ENCODE measurements around the gene UNC119B.

DNA sequence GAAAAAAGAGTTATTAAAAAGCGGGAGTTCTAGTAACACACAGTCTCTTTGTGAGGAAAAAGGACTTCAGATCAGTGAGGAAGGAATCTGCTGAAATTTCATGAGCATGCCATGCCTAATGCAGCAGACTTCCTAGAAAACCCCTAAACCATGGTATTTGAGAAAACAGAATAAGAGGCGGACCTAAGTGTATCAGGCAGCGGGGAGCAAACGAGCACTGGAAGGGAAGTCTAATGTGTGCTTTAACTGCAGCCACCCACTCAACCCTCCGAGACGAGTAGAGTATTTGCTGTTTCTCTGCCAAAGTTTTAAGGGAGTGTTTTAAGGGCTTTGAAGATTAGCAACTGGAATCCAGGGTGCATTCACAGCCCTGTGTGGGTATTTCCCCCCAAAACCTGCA lies 51.8 kb downstream of the UNC119B start:
- TF ChIP-seq, protein P1, sequence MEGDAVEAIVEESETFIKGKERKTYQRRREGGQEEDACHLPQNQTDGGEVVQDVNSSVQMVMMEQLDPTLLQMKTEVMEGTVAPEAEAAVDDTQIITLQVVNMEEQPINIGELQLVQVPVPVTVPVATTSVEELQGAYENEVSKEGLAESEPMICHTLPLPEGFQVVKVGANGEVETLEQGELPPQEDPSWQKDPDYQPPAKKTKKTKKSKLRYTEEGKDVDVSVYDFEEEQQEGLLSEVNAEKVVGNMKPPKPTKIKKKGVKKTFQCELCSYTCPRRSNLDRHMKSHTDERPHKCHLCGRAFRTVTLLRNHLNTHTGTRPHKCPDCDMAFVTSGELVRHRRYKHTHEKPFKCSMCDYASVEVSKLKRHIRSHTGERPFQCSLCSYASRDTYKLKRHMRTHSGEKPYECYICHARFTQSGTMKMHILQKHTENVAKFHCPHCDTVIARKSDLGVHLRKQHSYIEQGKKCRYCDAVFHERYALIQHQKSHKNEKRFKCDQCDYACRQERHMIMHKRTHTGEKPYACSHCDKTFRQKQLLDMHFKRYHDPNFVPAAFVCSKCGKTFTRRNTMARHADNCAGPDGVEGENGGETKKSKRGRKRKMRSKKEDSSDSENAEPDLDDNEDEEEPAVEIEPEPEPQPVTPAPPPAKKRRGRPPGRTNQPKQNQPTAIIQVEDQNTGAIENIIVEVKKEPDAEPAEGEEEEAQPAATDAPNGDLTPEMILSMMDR (conservative IDR thresholded peaks at IDR 0.05; ENCODE audit: low read length), result no peak
- TF ChIP-seq EZH2phosphoT487 (IDR thresholded peaks at IDR 0.05; ENCODE audit: borderline replicate concordance, low read depth, low read length), result no peak

All from OCI-LY7 (cell line).